ENCODE data around the gene PCK1.

- TF ChIP-seq CTCF (IDR thresholded peaks at IDR 0.05) (no peak), POLR2A (IDR thresholded peaks at IDR 0.05) (no peak)
These were observed 2.2 kb upstream of the PCK1 start for GRCh38 chr20:57558614-57559288.

Data from breast epithelium (tissue), 3 donors.